Loucy (cell line): Measurements from ENCODE around the gene MED20.
A peak's percentile ranks its signal among the peaks of the same experiment; 100 is the strongest.

Experiments
- CTCF ChIP-seq: fragments of 200-600 bp; sonication (generic); conservative IDR thresholded peaks from 2 replicates; pipeline ENCODE4 v1.5.1; 2014; ENCODE audit warnings: mild to moderate bottlenecking, antibody characterized with exemption, low read length
- EZH2phosphoT487 ChIP-seq: fragments of 200-600 bp; IDR thresholded peaks from 2 replicates; pipeline ENCODE4 v1.6.1; 2018; ENCODE audit warnings: antibody characterized with exemption, mild to moderate bottlenecking, moderate library complexity, borderline replicate concordance

GRCh38 chr6:41936073-41936837, 15.3 kb upstream of the MED20 start:
- peak; percentile 89 for TF ChIP-seq CTCF
- no peak for TF ChIP-seq EZH2phosphoT487
